NCI-H1930 (cell line): ENCODE results near the gene CDH13.

Experiments
- DNase-seq, 2 experiments: peaks; one replicate each; lab custom pipeline; 2025; lab: John Stamatoyannopoulos, UW

Gene CDH13

DNA sequence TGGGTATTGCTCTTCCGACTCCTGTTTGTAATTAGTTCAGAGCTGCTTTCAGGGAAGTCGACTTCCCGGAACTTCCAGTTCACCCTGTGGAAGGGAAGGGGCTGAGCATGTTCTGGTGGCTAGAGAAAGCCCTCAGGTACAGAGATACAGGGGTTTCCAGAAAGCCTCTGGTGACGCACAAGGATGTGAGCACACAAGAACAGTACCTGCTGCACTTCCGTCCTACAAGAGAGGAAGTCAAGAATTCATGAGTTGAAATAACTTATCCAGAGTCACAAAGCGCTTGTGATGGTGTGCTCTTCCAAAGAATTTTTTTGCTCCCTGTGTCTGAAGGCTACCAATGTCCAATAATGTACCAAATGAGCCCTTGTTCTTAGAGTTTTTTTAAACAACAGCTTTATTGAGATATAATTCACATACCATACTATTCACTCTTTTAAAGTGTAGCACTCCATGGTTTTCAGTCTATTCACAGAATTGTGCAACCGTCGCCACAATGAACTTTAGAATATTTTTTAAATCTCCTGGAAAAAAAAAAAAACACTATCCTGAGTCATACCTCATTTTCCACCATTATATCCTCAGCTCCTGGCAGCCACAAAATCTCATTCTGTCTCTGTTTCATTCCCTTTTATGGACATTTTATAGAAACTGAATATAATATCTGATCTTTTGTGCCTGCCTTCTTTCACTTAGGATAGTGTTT is 327.6 kb downstream of the CDH13 start:
- DNase-seq = no peak

DNA sequence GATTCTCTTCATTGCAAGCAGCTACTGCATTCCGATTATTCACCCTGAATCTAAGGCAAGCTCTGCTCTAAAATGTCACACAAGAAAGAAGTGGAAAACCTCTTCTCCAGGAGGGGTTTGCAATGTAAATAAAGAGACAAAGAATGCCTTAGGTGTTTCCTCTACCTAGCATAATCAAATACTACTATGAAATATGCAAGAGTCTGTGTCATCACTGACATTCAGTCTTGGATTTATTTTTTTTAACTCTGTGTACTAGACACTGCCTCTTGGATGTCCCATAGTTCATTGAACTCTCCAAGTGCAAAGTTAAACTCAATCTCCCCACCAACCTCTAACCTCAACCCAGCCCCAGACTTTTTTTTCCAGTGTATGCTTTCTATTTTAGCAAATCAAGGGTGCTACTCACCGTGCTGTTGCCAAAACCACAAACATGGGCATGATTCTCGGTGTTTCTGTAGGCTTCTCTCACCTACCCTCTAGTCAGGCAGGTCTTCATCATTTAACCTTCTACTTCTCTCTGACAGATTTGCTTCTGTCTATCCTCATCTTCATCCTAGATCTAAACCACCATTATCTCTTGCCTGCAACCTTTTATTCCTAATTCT is 329.1 kb downstream of the CDH13 start:
- no peak for DNase-seq

GRCh38 chr16:82957212-82957611 is 330.4 kb downstream of the CDH13 start:
- DNase-seq = no peak

DNA sequence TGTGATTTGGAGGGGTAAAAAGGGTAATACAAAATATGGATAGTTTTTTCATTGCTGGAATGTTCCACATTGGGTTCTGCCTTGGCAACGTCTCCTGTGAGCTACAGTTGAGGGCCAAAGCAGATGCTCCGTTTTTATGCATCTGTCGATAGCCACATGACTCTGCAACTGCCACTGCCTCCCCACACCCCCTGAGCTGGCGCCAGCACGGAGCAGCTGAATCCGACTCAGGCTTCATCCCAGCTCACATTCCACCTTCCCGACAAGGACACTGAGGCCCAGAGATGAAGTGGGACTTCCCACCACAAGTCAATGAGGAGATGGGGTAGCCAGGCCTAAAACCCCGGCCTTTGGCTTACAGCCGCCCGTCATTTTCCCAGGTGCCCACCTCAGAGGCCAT is 334.1 kb downstream of the CDH13 start:
- DNase-seq = no peak

GRCh38 chr16:82963653-82964052 is 336.9 kb downstream of the CDH13 start:
- no peak for DNase-seq

- no peak for DNase-seq
These were observed 339.0 kb downstream of the CDH13 start for GRCh38 chr16:82965808-82966207.

DNA sequence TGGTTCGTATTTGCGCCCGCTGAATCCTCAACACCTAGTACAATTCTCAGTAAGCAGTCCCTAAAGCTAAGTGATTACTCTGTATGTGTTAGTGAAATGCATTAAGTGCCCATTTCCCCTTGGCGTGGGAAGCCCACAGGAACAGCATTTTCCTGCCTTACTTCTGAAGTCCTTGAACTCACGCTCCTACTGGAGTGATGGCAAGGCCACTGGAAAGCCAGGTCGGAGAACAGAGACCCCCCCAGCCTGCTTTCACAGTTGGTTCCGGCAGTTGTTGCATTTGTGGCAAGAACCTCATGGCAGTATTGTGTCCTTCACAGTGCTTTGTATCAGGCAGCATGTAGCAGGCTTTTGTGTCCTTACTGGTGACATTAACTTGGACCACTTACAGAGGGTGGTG is 340.7 kb downstream of the CDH13 start:
- DNase-seq = no peak

GRCh38 chr16:82971126-82971525 is 344.4 kb downstream of the CDH13 start:
- no peak for DNase-seq

GRCh38 chr16:82972331-82972919 is 345.7 kb downstream of the CDH13 start:
- DNase-seq = no peak

GRCh38 chr16:82979406-82980111 is 352.8 kb downstream of the CDH13 start:
- no peak for DNase-seq

DNA sequence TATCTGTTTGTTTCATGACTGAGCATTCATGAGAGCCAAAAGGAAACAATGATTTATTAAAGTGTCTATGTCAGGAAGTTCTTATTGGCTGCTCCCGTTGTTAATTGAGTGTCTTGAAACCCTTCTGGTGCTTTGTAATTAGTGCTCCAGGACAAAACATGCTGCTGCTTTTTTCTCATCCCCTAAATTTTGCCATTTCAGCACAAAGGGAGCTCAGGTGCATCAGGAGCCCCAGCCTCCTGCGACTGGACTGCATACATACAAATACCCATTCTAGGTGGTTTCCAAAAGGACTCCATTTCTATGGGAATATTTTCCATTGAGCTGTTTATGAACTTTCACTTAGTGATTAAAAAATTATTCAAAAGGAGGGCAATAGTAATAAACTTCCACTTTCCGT is 354.0 kb downstream of the CDH13 start:
- DNase-seq = no peak

GRCh38 chr16:82987767-82988166 is 361.0 kb downstream of the CDH13 start:
- DNase-seq = no peak

DNA sequence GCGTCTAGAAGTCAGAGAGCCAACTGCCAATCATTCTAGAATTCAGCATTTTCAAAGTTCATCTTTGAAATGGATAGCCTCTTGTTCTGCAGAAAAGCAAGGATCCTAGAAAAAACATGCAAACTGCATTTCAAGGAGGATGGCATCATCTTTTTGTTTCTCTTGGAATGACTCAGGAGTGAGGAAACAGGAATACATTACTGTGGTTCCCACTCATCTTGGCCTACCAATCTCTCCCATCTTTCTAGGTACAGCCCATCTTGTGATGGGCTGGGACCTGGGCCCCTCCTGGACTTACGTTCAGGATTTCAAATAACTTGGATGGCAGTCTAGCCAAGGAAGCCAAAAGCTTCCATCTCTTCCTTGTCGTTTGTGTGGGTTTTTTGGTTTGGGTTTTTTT is 363.4 kb downstream of the CDH13 start:
- DNase-seq = no peak

DNA sequence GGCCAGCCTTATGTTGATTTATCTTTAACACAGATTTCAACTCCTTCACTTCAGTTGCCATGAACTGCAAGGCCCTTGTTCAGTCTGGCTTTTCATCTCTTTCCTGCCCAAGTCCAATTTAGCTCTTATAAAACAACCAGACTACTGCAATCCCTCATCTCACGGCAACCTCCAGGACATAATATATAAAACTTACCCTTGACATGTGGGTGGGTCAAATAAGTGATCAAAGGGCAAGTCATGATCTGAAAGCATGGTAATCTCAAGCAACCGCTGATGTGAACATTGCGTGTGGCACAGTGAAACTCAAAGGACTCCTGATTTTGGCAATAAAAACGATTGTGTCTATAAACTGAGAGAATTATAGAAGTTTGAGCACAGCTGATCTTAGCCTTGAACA is 364.6 kb downstream of the CDH13 start:
- DNase-seq = no peak

DNA sequence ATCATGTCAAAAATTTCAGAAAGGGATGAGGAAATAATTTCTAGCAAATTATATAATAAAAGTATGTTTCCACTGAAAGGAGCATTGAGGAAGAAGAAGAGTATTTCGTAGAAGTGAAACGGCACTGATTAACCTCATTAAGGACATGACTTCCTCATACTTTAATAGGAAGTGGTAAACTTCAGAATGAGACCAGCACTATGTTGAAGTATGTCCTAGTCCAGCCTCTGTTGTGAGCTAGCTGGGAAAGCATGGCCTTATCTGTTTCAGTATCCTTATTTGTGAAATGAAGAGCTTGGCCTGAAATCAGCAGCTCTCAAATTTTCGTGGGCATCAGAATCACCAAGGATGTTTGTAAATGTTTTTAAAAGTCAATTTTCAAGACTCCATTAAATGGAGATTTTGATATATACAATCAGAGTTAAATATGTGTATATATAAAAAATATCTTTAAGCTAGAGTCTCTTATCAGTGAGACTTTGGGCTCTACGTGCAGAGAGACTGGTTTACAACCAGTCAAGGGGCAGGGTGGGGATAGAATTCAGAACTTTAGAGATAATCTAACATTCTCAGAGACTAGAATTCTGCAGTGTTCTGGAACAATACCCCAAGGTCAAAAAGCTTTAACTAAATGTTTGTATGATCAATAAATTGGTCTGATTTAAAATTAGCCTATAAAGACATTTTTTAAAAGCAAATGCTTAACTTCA is 365.4 kb downstream of the CDH13 start:
- no peak for DNase-seq

DNA sequence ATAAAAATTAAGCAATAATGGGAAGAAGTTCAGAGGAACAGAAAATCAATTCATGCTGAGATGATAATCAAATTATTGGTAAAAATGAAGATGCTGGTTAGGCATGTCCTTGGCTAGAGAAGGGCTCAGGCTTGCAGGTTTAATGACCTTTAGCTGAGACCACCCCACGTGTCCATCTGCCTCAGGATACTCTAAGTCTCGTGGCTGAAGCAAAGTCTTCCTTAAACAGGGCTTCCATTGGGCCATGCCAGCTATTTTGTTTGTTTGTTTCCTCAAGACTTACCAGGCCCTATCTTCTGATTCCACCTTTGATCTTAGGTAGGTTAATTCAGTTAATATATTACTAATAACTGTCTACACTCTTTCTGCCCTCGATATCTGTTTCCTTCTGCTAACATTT is 366.0 kb downstream of the CDH13 start:
- DNase-seq = no peak

GRCh38 chr16:82993415-82993814 is 366.6 kb downstream of the CDH13 start:
- DNase-seq = no peak

- DNase-seq = no peak
These were observed 367.2 kb downstream of the CDH13 start for GRCh38 chr16:82993926-82994325.

GRCh38 chr16:82995286-82995923 is 368.6 kb downstream of the CDH13 start:
- DNase-seq = no peak

DNA sequence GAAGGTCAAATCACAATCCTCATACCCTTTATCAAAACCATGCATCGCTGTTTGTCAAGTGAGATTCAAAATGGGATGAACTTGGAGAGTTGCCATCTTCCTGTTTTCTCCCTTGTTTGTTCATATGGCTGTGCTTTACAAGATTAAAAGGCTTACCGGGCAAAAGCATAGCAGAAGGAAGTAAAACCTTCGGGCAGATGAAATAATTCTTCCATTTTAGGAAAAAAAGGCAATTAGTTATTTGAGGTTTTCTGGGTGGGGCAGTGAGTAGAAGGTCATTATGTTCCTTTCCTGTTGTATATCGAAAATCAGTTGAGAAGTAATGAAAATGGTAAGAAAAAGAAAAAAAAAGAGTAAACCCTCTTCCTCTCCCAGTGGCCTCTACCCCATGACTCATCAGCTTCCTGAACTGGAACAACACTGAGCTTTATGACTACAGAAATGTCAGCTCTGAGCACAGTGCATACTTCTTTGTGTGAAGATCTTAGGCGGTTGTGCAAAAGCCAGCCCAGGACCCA is 369.2 kb downstream of the CDH13 start:
- DNase-seq = no peak

DNA sequence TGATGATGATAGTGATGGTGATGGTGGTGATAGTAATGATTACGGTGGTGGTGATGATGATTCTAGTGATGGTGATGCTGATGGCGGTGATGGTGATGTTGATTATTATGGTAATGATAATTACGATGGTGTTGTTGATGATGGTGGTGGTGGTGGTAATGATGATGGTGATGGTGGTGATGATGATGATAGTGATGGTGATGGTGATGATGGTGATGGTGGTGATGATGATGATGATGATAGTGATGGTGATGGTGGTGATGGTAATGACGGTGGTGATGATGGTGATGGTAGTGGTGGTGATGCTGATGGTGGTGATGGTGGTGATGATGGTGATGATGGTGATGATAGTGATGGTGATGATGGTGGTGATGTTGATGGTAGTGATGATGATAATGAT is 370.0 kb downstream of the CDH13 start:
- DNase-seq = no peak

GRCh38 chr16:82999711-83000110 is 372.9 kb downstream of the CDH13 start:
- no peak for DNase-seq
